CD4-positive, alpha-beta T cell treated with Interleukin-17A for 1 hour (primary cell): Measurements from ENCODE around the gene ANXA5.
"Not testable (repeated sequence)": the region's sequence is repeated elsewhere in the genome, so short reads cannot be mapped to it uniquely, and the experiment has no call there.

ENCODE experiments used
- DNase-seq: peaks from one replicate; pipeline ENCODE4 v3.0.0-alpha.2; 2020

Gene ANXA5

GRCh38 chr4:121696581-121697461 is at the start of gene ANXA5:
Gene ANXA5 (minus strand): TSS chr4:121696980. CDS start chr4:121696589, 391 bp downstream.
- DNase-seq = peak; percentile 81

- DNase-seq = no peak
Measured at GRCh38 chr4:121742794-121743193, 46.0 kb upstream of the ANXA5 start.

GRCh38 chr4:121741751-121742150 is 45.0 kb upstream of the ANXA5 start:
- no peak for DNase-seq

- no peak for DNase-seq
Measured at GRCh38 chr4:121740796-121741409, 44.1 kb upstream of the ANXA5 start.

GRCh38 chr4:121739575-121739974 is 42.8 kb upstream of the ANXA5 start:
- DNase-seq = no peak

GRCh38 chr4:121738780-121739535 is 42.2 kb upstream of the ANXA5 start:
- no peak for DNase-seq

GRCh38 chr4:121737846-121738554 is 41.2 kb upstream of the ANXA5 start:
- no peak for DNase-seq

- peak; percentile 33 for DNase-seq
Measured at GRCh38 chr4:121736735-121737351, 40.1 kb upstream of the ANXA5 start.

GRCh38 chr4:121734571-121734970 is 37.8 kb upstream of the ANXA5 start:
- no peak for DNase-seq

GRCh38 chr4:121733942-121734341 is 37.2 kb upstream of the ANXA5 start:
- no peak for DNase-seq

GRCh38 chr4:121729753-121730152 is 33.0 kb upstream of the ANXA5 start:
- not testable (repeated sequence) for DNase-seq

- no peak for DNase-seq
Measured at GRCh38 chr4:121728798-121729226, 32.0 kb upstream of the ANXA5 start.

GRCh38 chr4:121728066-121728465 is 31.3 kb upstream of the ANXA5 start:
- DNase-seq = no peak

- DNase-seq = peak; percentile 75
Measured at GRCh38 chr4:121726642-121727268, 30.0 kb upstream of the ANXA5 start.

- DNase-seq = no peak
Measured at GRCh38 chr4:121724671-121725070, 27.9 kb upstream of the ANXA5 start.

GRCh38 chr4:121721700-121722099 is 24.9 kb upstream of the ANXA5 start:
- DNase-seq = no peak

GRCh38 chr4:121720109-121720508 is 23.3 kb upstream of the ANXA5 start:
- no peak for DNase-seq

GRCh38 chr4:121717680-121718237 is 21.0 kb upstream of the ANXA5 start:
- DNase-seq = no peak

GRCh38 chr4:121714548-121714947 is 17.8 kb upstream of the ANXA5 start:
- DNase-seq = no peak

- DNase-seq = no peak
Measured at GRCh38 chr4:121712783-121713182, 16.0 kb upstream of the ANXA5 start.

- DNase-seq = no peak
Measured at GRCh38 chr4:121712001-121712651, 15.3 kb upstream of the ANXA5 start.
